HL-60 (cell line): ENCODE data around the gene ADAM15.

Source experiments
- DNase-seq, 2 experiments: peaks; one replicate each; pipeline ENCODE4 v3.0.0-alpha.2; 2010 to 2020; ENCODE audit warnings: low read depth in 1 of 2, low spot score in 1 of 2
- H3K27ac ChIP-seq: fragments of 250-450 bp; sonication (Bioruptor Pico); replicated peaks from 2 replicates; pipeline ENCODE4 v1.5.1; 2020; ENCODE audit warnings: mild to moderate bottlenecking, moderate library complexity
- H3K27me3 ChIP-seq: fragments of 250-450 bp; sonication (Bioruptor Pico); 2 replicates; pipeline ENCODE4 v1.5.1; 2021; ENCODE audit warnings: mild to moderate bottlenecking, moderate library complexity; ENCODE audit not compliant: insufficient read depth, poor library complexity, severe bottlenecking
- H3K4me3 ChIP-seq: replicated peaks from 2 replicates; pipeline ENCODE4 v1.5.1; 2011; ENCODE audit warnings: mild to moderate bottlenecking, control low read depth, low read length; ENCODE audit not compliant: insufficient read depth
- GABPA ChIP-seq: IDR thresholded peaks from 2 replicates; pipeline ENCODE4 v1.6.1; 2012; ENCODE audit warnings: low read depth
- POLR2AphosphoS5 ChIP-seq: IDR thresholded peaks from 2 replicates; pipeline ENCODE4 v1.6.1; 2012; ENCODE audit warnings: low read depth
- SPI1 ChIP-seq: IDR thresholded peaks from 2 replicates; pipeline ENCODE4 v1.6.1; 2012; ENCODE audit warnings: low read depth, mild to moderate bottlenecking, borderline replicate concordance
- TF ChIP-seq, protein P1 (sequence below): IDR thresholded peaks from one replicate; pipeline ENCODE4 v1.5.1; 2011; ENCODE audit warnings: low read length, control low read depth, inconsistent platforms; ENCODE audit not compliant: insufficient read depth
- TF ChIP-seq, protein P2 (sequence below): IDR thresholded peaks from 2 replicates; pipeline ENCODE4 v1.6.1; 2012; ENCODE audit warnings: low read depth; ENCODE audit not compliant: insufficient replicate concordance

Gene ADAM15

GRCh38 chr1:155023627-155024026, 27.5 kb upstream of the ADAM15 start:
- DNase-seq, result no peak
- no peak overlapping the region for H3K4me3 ChIP-seq
- TF ChIP-seq, protein P1, sequence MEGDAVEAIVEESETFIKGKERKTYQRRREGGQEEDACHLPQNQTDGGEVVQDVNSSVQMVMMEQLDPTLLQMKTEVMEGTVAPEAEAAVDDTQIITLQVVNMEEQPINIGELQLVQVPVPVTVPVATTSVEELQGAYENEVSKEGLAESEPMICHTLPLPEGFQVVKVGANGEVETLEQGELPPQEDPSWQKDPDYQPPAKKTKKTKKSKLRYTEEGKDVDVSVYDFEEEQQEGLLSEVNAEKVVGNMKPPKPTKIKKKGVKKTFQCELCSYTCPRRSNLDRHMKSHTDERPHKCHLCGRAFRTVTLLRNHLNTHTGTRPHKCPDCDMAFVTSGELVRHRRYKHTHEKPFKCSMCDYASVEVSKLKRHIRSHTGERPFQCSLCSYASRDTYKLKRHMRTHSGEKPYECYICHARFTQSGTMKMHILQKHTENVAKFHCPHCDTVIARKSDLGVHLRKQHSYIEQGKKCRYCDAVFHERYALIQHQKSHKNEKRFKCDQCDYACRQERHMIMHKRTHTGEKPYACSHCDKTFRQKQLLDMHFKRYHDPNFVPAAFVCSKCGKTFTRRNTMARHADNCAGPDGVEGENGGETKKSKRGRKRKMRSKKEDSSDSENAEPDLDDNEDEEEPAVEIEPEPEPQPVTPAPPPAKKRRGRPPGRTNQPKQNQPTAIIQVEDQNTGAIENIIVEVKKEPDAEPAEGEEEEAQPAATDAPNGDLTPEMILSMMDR, result no peak
- TF ChIP-seq SPI1 (no peak), GABPA (no peak), POLR2AphosphoS5 (no peak)
- TF ChIP-seq, protein P2, sequence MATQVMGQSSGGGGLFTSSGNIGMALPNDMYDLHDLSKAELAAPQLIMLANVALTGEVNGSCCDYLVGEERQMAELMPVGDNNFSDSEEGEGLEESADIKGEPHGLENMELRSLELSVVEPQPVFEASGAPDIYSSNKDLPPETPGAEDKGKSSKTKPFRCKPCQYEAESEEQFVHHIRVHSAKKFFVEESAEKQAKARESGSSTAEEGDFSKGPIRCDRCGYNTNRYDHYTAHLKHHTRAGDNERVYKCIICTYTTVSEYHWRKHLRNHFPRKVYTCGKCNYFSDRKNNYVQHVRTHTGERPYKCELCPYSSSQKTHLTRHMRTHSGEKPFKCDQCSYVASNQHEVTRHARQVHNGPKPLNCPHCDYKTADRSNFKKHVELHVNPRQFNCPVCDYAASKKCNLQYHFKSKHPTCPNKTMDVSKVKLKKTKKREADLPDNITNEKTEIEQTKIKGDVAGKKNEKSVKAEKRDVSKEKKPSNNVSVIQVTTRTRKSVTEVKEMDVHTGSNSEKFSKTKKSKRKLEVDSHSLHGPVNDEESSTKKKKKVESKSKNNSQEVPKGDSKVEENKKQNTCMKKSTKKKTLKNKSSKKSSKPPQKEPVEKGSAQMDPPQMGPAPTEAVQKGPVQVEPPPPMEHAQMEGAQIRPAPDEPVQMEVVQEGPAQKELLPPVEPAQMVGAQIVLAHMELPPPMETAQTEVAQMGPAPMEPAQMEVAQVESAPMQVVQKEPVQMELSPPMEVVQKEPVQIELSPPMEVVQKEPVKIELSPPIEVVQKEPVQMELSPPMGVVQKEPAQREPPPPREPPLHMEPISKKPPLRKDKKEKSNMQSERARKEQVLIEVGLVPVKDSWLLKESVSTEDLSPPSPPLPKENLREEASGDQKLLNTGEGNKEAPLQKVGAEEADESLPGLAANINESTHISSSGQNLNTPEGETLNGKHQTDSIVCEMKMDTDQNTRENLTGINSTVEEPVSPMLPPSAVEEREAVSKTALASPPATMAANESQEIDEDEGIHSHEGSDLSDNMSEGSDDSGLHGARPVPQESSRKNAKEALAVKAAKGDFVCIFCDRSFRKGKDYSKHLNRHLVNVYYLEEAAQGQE, result no peak
- no peaks in the 10 kb centered on the region for H3K27me3 ChIP-seq
- no peak overlapping the region for H3K27ac ChIP-seq

- Histone ChIP-seq H3K27ac (no peak overlapping the region), H3K4me3 (no peak overlapping the region), H3K27me3 (no peaks in the 10 kb centered on the region)
- no peak for DNase-seq
- TF ChIP-seq GABPA, result no peak
- no peak for TF ChIP-seq POLR2AphosphoS5
- TF ChIP-seq, protein P1, result no peak
- TF ChIP-seq, protein P2, result no peak
- TF ChIP-seq SPI1, result no peak
These were observed 26.8 kb upstream of the ADAM15 start for GRCh38 chr1:155024315-155024714.

GRCh38 chr1:155026154-155026553, 25.0 kb upstream of the ADAM15 start:
- H3K4me3 ChIP-seq, result no peak overlapping the region
- H3K27ac ChIP-seq, result no peak overlapping the region
- no peak for DNase-seq
- no peaks in the 10 kb centered on the region for H3K27me3 ChIP-seq
- TF ChIP-seq POLR2AphosphoS5 (no peak), GABPA (no peak), SPI1 (no peak)
- TF ChIP-seq, protein P1, result no peak
- TF ChIP-seq, protein P2, result no peak
